ENCODE measurements around the gene SRGAP1. TPM values are rescaled to one million over a fixed set of nuclear protein-coding genes. Genes with fewer than 3 reads are reported as not detected.

SRGAP1 gene
- total RNA-seq, 1 experiment from 2014 or later: 65.0 TPM

GRCh38 chr12:63928305-63928704, 83.8 kb downstream of the SRGAP1 start:
- no peak for TF ChIP-seq CTCF (IDR thresholded peaks at IDR 0.05; ENCODE audit: unreplicated experiment)
- intact Hi-C loops (cut with micrococcal nuclease): no loop called here
- no peak for DNase-seq (ENCODE audit: unreplicated experiment)
- Mint-ChIP-seq H3K4me1 (ENCODE audit: insufficient read depth, unreplicated experiment) (peaks cover 27% of the 10 kb centered on the region), H3K27me3 (ENCODE audit: insufficient read depth, unreplicated experiment) (no peaks in the 10 kb centered on the region), H3K27ac (ENCODE audit: low read depth, unreplicated experiment) (no peak overlapping the region), H3K4me3 (ENCODE audit: unreplicated experiment) (no peak overlapping the region), H3K9me3 (ENCODE audit: unreplicated experiment) (peaks cover 9% of the 10 kb centered on the region), H3K36me3 (ENCODE audit: insufficient read depth, unreplicated experiment) (peaks cover 12% of the 10 kb centered on the region)
- ChIA-PET POLR2A (interaction anchor here (0.6 to 4.1 kb wide), 2 partner anchors 10 to 49 kb away, joined by 3 to 45 read pairs; no protein-coding TSS in a partner anchor), CTCF (interaction anchor here (1.1 to 1.2 kb wide), 2 partner anchors 8 to 38 kb away, joined by 4 to 5 read pairs; no protein-coding TSS in a partner anchor)
- BruUV-seq (replicated peaks): no TSS peak

- BruUV-seq (replicated peaks): no TSS peak
- POLR2A ChIA-PET: interaction anchor here (0.7 to 4.1 kb wide), 10 partner anchors 11 to 111 kb away, joined by 3 to 45 read pairs (median 3); no protein-coding TSS in a partner anchor
- CTCF ChIA-PET: interaction anchor here (0.6 to 2.5 kb wide), 4 partner anchors 39 to 531 kb away, joined by 3 to 11 read pairs (median 4); partner anchors contain the start of gene SRGAP1
- intact Hi-C loops (cut with micrococcal nuclease): no loop called here
- Mint-ChIP-seq H3K27ac (ENCODE audit: low read depth, unreplicated experiment) (no peak overlapping the region), H3K27me3 (ENCODE audit: insufficient read depth, unreplicated experiment) (no peaks in the 10 kb centered on the region), H3K4me3 (ENCODE audit: unreplicated experiment) (no peak overlapping the region), H3K9me3 (ENCODE audit: unreplicated experiment) (peaks cover 9% of the 10 kb centered on the region), H3K4me1 (ENCODE audit: insufficient read depth, unreplicated experiment) (peaks cover 33% of the 10 kb centered on the region), H3K36me3 (ENCODE audit: insufficient read depth, unreplicated experiment) (peaks cover 7% of the 10 kb centered on the region)
- no peak for TF ChIP-seq CTCF (IDR thresholded peaks at IDR 0.05; ENCODE audit: unreplicated experiment)
- DNase-seq (ENCODE audit: unreplicated experiment): no peak
Observed at GRCh38 chr12:63929426-63929825, 84.9 kb downstream of the SRGAP1 start.

- no TSS peak for BruUV-seq (replicated peaks)
- ChIA-PET CTCF (interaction anchor here (2.5 kb wide), 1 partner anchor 87 kb away, joined by 11 read pairs; the partner anchor contains the start of gene SRGAP1), POLR2A (interaction anchor here (0.5 to 4.1 kb wide), 6 partner anchors 10 to 169 kb away, joined by 3 to 45 read pairs (median 4); no protein-coding TSS in a partner anchor)
- peaks cover 45% of the 10 kb centered on the region for H3K4me1 Mint-ChIP-seq (ENCODE audit: insufficient read depth, unreplicated experiment)
- peak overlapping the region; percentile 57 for H3K27ac Mint-ChIP-seq (ENCODE audit: low read depth, unreplicated experiment)
- intact Hi-C loops (cut with micrococcal nuclease): loop anchor here (1.0 kb wide), 1 partner anchor 13 kb away; no protein-coding TSS in a partner anchor
- DNase-seq (ENCODE audit: unreplicated experiment): peak; percentile 51
- peaks cover 9% of the 10 kb centered on the region for H3K9me3 Mint-ChIP-seq (ENCODE audit: unreplicated experiment)
- no peak for TF ChIP-seq CTCF (IDR thresholded peaks at IDR 0.05; ENCODE audit: unreplicated experiment)
- H3K27me3 Mint-ChIP-seq (ENCODE audit: insufficient read depth, unreplicated experiment): no peaks in the 10 kb centered on the region
- peak overlapping the region; percentile 15 for H3K4me3 Mint-ChIP-seq (ENCODE audit: unreplicated experiment)
- peaks cover 7% of the 10 kb centered on the region for H3K36me3 Mint-ChIP-seq (ENCODE audit: insufficient read depth, unreplicated experiment)
Observed at GRCh38 chr12:63930971-63931370, 86.5 kb downstream of the SRGAP1 start.

GRCh38 chr12:63931703-63932102, 87.2 kb downstream of the SRGAP1 start:
- Mint-ChIP-seq H3K27me3 (ENCODE audit: insufficient read depth, unreplicated experiment) (no peaks in the 10 kb centered on the region), H3K27ac (ENCODE audit: low read depth, unreplicated experiment) (peak overlapping the region; percentile 57), H3K36me3 (ENCODE audit: insufficient read depth, unreplicated experiment) (peaks cover 13% of the 10 kb centered on the region), H3K4me3 (ENCODE audit: unreplicated experiment) (peak overlapping the region; percentile 15), H3K4me1 (ENCODE audit: insufficient read depth, unreplicated experiment) (peaks cover 46% of the 10 kb centered on the region), H3K9me3 (ENCODE audit: unreplicated experiment) (peaks cover 9% of the 10 kb centered on the region)
- BruUV-seq (replicated peaks): no TSS peak
- CTCF ChIA-PET: interaction anchor here (1.2 kb wide), 1 partner anchor 87 kb away, joined by 3 read pairs; the partner anchor contains the start of gene SRGAP1
- DNase-seq (ENCODE audit: unreplicated experiment): no peak
- no peak for TF ChIP-seq CTCF (IDR thresholded peaks at IDR 0.05; ENCODE audit: unreplicated experiment)
- POLR2A ChIA-PET: interaction anchor here (1.1 kb wide), 1 partner anchor 10 kb away, joined by 7 read pairs; no protein-coding TSS in a partner anchor
- intact Hi-C loops (cut with micrococcal nuclease): loop anchor here (1.0 kb wide), 1 partner anchor 13 kb away; no protein-coding TSS in a partner anchor
